ENCODE results near the gene BPTF.
"Not testable (repeated sequence)": the region's sequence is repeated elsewhere in the genome, so short reads cannot be mapped to it uniquely, and the experiment has no call there.

Gene BPTF

GRCh38 chr17:67902511-67903231 lies 77.4 kb downstream of the BPTF start:
- H3K4me3 ChIP-seq (ENCODE audit: low read length), result no peak overlapping the region
- TF ChIP-seq, protein P1, sequence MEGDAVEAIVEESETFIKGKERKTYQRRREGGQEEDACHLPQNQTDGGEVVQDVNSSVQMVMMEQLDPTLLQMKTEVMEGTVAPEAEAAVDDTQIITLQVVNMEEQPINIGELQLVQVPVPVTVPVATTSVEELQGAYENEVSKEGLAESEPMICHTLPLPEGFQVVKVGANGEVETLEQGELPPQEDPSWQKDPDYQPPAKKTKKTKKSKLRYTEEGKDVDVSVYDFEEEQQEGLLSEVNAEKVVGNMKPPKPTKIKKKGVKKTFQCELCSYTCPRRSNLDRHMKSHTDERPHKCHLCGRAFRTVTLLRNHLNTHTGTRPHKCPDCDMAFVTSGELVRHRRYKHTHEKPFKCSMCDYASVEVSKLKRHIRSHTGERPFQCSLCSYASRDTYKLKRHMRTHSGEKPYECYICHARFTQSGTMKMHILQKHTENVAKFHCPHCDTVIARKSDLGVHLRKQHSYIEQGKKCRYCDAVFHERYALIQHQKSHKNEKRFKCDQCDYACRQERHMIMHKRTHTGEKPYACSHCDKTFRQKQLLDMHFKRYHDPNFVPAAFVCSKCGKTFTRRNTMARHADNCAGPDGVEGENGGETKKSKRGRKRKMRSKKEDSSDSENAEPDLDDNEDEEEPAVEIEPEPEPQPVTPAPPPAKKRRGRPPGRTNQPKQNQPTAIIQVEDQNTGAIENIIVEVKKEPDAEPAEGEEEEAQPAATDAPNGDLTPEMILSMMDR (IDR thresholded peaks at IDR 0.05; ENCODE audit: insufficient read depth, low read depth, low read length, missing control alignments), result no peak
- no peak for DNase-seq (ENCODE audit: low read depth)

GRCh38 chr17:67905298-67905697 lies 80.0 kb downstream of the BPTF start:
- not testable (repeated sequence) for H3K4me3 ChIP-seq (ENCODE audit: low read length); DNase-seq (ENCODE audit: low read depth)

DNA sequence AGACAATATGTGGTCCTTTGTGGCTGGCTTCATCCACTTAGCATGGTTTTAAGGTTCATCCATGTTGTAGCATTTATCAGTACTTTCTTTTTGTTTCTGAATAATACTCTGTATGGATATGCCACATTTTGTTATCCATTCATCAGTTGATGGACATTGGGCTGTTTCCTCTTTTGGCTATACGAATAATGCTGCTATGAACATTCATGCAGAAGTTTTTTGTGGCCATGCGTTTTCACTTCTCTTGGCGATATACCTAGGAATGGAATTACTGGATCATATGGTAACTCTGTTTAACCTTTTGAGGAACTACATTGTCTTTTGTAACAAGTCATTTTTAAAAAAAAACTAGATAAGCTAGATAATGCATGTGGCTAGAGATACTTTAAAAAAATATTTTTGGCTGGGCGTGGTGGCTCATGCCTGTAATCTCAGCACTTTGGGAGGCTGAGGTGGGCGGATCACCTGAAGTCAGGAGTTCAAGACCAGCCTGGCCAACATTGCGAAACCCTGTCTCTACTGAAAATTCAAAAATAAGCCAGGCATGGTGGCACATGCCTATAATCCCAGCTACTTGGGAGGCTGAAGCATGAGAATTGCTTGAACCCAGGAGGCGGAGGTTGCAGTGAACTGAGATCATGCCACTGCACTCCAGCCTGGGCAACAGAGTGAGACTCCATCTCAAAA lies 85.0 kb downstream of the BPTF start:
- not testable (repeated sequence) for H3K4me3 ChIP-seq (ENCODE audit: low read length); DNase-seq (ENCODE audit: low read depth)

GRCh38 chr17:67911059-67911782 lies 85.9 kb downstream of the BPTF start:
- TF ChIP-seq, protein P1 (IDR thresholded peaks at IDR 0.05; ENCODE audit: insufficient read depth, low read depth, low read length, missing control alignments), result no peak
- DNase-seq (ENCODE audit: low read depth), result no peak
- H3K4me3 ChIP-seq (ENCODE audit: low read length), result no peak overlapping the region

- TF ChIP-seq, protein P1 (IDR thresholded peaks at IDR 0.05; ENCODE audit: insufficient read depth, low read depth, low read length, missing control alignments), result no peak
- no peak overlapping the region for H3K4me3 ChIP-seq (ENCODE audit: low read length)
- DNase-seq (ENCODE audit: low read depth), result no peak
Measured at GRCh38 chr17:67912088-67912487, 86.8 kb downstream of the BPTF start.

GRCh38 chr17:67912656-67913055 lies 87.4 kb downstream of the BPTF start:
- TF ChIP-seq, protein P1 (IDR thresholded peaks at IDR 0.05; ENCODE audit: insufficient read depth, low read depth, low read length, missing control alignments), result no peak
- H3K4me3 ChIP-seq (ENCODE audit: low read length), result no peak overlapping the region
- DNase-seq (ENCODE audit: low read depth), result no peak

- no peak for DNase-seq (ENCODE audit: low read depth)
- no peak overlapping the region for H3K4me3 ChIP-seq (ENCODE audit: low read length)
- TF ChIP-seq, protein P1 (IDR thresholded peaks at IDR 0.05; ENCODE audit: insufficient read depth, low read depth, low read length, missing control alignments), result no peak
Measured at GRCh38 chr17:67920212-67920611, 94.9 kb downstream of the BPTF start.

Measured in epithelial cell of esophagus (primary cell).